ENCODE results near the gene ANO7. TPM values are rescaled to one million over a fixed set of nuclear protein-coding genes. Genes with fewer than 3 reads are reported as not detected.

ANO7 gene
- total and polyA plus RNA-seq, 2 of the 13 experiments (the other 11 are each of a cell fraction or from before 2014, with no cell fraction given), result 4.1 to 4.9 TPM

GRCh38 chr2:241224018-241224850 lies 35.8 kb downstream of the ANO7 start (continued):
- TF ChIP-seq UBTF (CRISPR knock-in tag; IDR thresholded peaks at IDR 0.05) (peak; percentile 87), GLI4 (CRISPR knock-in tag; IDR thresholded peaks at IDR 0.05; ENCODE audit: borderline replicate concordance) (peak; percentile 43; the same call in 1 of the 2 replicates), CHD4 (IDR thresholded peaks at IDR 0.05; ENCODE audit: borderline replicate concordance, low read length) (0 out of 2 replicates have a peak, but pooled peaks have one; percentile 65), BRF2 (CRISPR knock-in tag; IDR thresholded peaks at IDR 0.05) (0 out of 2 replicates have a peak, but pooled peaks have one; percentile 17), TFDP1 (CRISPR knock-in tag; IDR thresholded peaks at IDR 0.05; ENCODE audit: borderline replicate concordance) (peak; percentile 74; the same call in 1 of the 2 replicates), HNF1B (CRISPR knock-in tag; IDR thresholded peaks at IDR 0.05) (peak; percentile 82), SIN3A (IDR thresholded peaks at IDR 0.05; ENCODE audit: borderline replicate concordance, low read depth, low read length) (no peak), ZBTB10 (CRISPR knock-in tag; IDR thresholded peaks at IDR 0.05; ENCODE audit: borderline replicate concordance) (no peak), MED13 (CRISPR knock-in tag; IDR thresholded peaks at IDR 0.05) (peak; percentile 74), SETDB1 (CRISPR knock-in tag; IDR thresholded peaks at IDR 0.05; ENCODE audit: borderline replicate concordance) (no peak), ZNF543 (CRISPR knock-in tag; IDR thresholded peaks at IDR 0.05) (peak; percentile 64; the same call in 1 of the 2 replicates), ZNF280B (CRISPR knock-in tag; IDR thresholded peaks at IDR 0.05; ENCODE audit: borderline replicate concordance) (no peak; the same call in 1 of the 2 replicates), HMG20A (CRISPR knock-in tag; IDR thresholded peaks at IDR 0.05; ENCODE audit: borderline replicate concordance) (no peak)
